HCT116 (cell line): ENCODE results near the gene BICD1. TPM values are rescaled to one million over a fixed set of nuclear protein-coding genes. Genes with fewer than 3 reads are reported as not detected.

Experiments used
- ATAC-seq: fragments of 200-7000 bp; cut with Tn5 transposase; 2 replicates; pipeline ENCODE4 v1.9.1; 2020; ENCODE audit warnings: mild to moderate bottlenecking, moderate library complexity
- BruUV-seq: library from RNA; stranded (reverse); fragments of 400-500 nt; replicated peaks from 2 replicates; lab custom pipeline; 2021; lab: Mats Ljungman, UMichigan
- CTCF ChIA-PET: fragments of 300-600 bp; sonication (Branson Sonifier 250); formaldehyde crosslinking; loops from one replicate; lab custom pipeline; 2021; ENCODE audit warnings: antibody characterized with exemption; lab: Charles Lee
- POLR2A ChIA-PET: fragments of 300-600, 350-600 bp; sonication (Branson Sonifier 250); formaldehyde crosslinking; loops from one replicate; lab custom pipeline; 2021; ENCODE audit warnings: antibody characterized with exemption; lab: Charles Lee
- RAD21 ChIA-PET, 2 experiments: fragments of 300-600 bp; sonication (Branson Sonifier 250); formaldehyde crosslinking; loops; one replicate each; lab custom pipeline; 2023; ENCODE audit warnings: low total read pairs in 2 of 2; ENCODE audit not compliant: uncharacterized antibody in 2 of 2, unreplicated experiment in 2 of 2, low non-redundant PET in 1 of 2; lab: Charles Lee
- DNase-seq: peaks from one replicate; pipeline ENCODE4 v3.0.0-alpha.2; 2010; ENCODE audit warnings: low read depth, low spot score
- H2AFZ ChIP-seq: fragments of 200-600 bp; shearing (Covaris generic), sonication (generic); 2 replicates; pipeline ENCODE4 v1.6.1; 2017; ENCODE audit warnings: low read depth, mixed run types, mixed read lengths, antibody characterized with exemption, low read length; ENCODE audit not compliant: poor library complexity, severe bottlenecking
- H3K27ac ChIP-seq: 2 replicates; pipeline ENCODE4 v1.5.1; 2012; ENCODE audit warnings: low read depth, low read length
- H3K27me3 ChIP-seq: fragments of 200-600 bp; sonication (generic); 2 replicates; pipeline ENCODE4 v1.6.1; 2016; ENCODE audit warnings: mixed run types, low read length, mixed read lengths; ENCODE audit not compliant: insufficient read depth
- H3K36me3 ChIP-seq, 2 experiments: fragments of 200-500 bp in 1 of 2; fragments of 200-600 bp in 1 of 2; sonication (Bioruptor generic) in 1 of 2; sonication (generic) in 1 of 2; 2 replicates each; pipeline versions ENCODE4 v1.5.1 to v1.6.1; 2014 to 2016; ENCODE audit warnings: low read length in 2 of 2, inconsistent platforms in 1 of 2, mixed read lengths in 1 of 2, mixed run types in 1 of 2; ENCODE audit not compliant: insufficient read depth in 2 of 2, control insufficient read depth in 1 of 2
- H3K4me1 ChIP-seq, 2 experiments: fragments of 200-600 bp in 1 of 2; sonication (generic) in 1 of 2; 2 replicates each; pipeline versions ENCODE4 v1.5.1 to v1.6.1; 2012 to 2017; ENCODE audit warnings: low read length in 2 of 2, inconsistent platforms in 1 of 2, mild to moderate bottlenecking in 1 of 2, mixed read lengths in 1 of 2, mixed run types in 1 of 2, moderate library complexity in 1 of 2; ENCODE audit not compliant: insufficient read depth in 2 of 2, control insufficient read depth in 1 of 2
- H3K4me2 ChIP-seq: fragments of 200-600 bp; sonication (generic); 2 replicates; pipeline ENCODE4 v1.6.1; 2017; ENCODE audit warnings: mixed run types, low read length, mixed read lengths
- H3K4me3 ChIP-seq, 2 experiments: fragments of 200-600 bp in 1 of 2; sonication (generic) in 1 of 2; replicated peaks in 1 of 2; 2 replicates each; pipeline ENCODE4 v1.5.1; 2011 to 2016; ENCODE audit warnings: low read length in 2 of 2, control low read depth in 1 of 2, low read depth in 1 of 2, mild to moderate bottlenecking in 1 of 2, mixed read lengths in 1 of 2, mixed run types in 1 of 2
- H3K79me2 ChIP-seq: fragments of 200-600 bp; sonication (generic); 2 replicates; pipeline ENCODE4 v1.6.1; 2017; ENCODE audit warnings: mild to moderate bottlenecking, mixed run types, low read length, moderate library complexity, mixed read lengths; ENCODE audit not compliant: insufficient read depth
- H3K9ac ChIP-seq: fragments of 200-600 bp; sonication (generic); 2 replicates; pipeline ENCODE4 v1.6.1; 2016; ENCODE audit warnings: low read length, mixed read lengths
- H3K9me2 ChIP-seq: fragments of 200-600 bp; sonication (generic), shearing (Covaris generic); 2 replicates; pipeline ENCODE4 v1.6.1; 2017; ENCODE audit warnings: mixed run types, mild to moderate bottlenecking, moderate library complexity; ENCODE audit not compliant: insufficient read depth
- H3K9me3 ChIP-seq, 2 experiments: fragments of 200-500 bp in 1 of 2; fragments of 200-600 bp in 1 of 2; sonication (Bioruptor generic) in 1 of 2; sonication (generic) in 1 of 2; 2 replicates each; pipeline ENCODE4 v1.6.1; 2014 to 2017; ENCODE audit warnings: low read length in 2 of 2, mixed read lengths in 2 of 2, inconsistent platforms in 1 of 2, low read depth in 1 of 2, mild to moderate bottlenecking in 1 of 2, mixed run types in 1 of 2, moderate library complexity in 1 of 2; ENCODE audit not compliant: control insufficient read depth in 1 of 2, insufficient read depth in 1 of 2
- H4K20me1 ChIP-seq: fragments of 200-600 bp; sonication (generic), shearing (Covaris generic); 2 replicates; pipeline ENCODE4 v1.6.1; 2017; ENCODE audit warnings: mixed run types, mild to moderate bottlenecking, moderate library complexity; ENCODE audit not compliant: insufficient read depth
- EGR1 ChIP-seq: IDR thresholded peaks from 2 replicates; pipeline ENCODE4 v1.6.1; 2012; ENCODE audit warnings: low read depth
- SRF ChIP-seq: IDR thresholded peaks from 2 replicates; pipeline ENCODE4 v1.6.1; 2012; ENCODE audit warnings: low read depth
- intact Hi-C: fragments of 100-400 bp; cut with micrococcal nuclease; formaldehyde crosslinking; loops from 2 replicates; pipeline ENCODE4 v1.10.0; 2022
- total RNA-seq: library from RNA; stranded (reverse); gene quantifications from one replicate; pipeline ENCODE4 v1.2.1, GENCODE V29; 2021; ENCODE audit not compliant: unreplicated experiment
- TF ChIP-seq, protein P1 (sequence below): IDR thresholded peaks from 2 replicates; pipeline ENCODE4 v1.6.1; 2012; ENCODE audit warnings: low read depth
- TF ChIP-seq, protein P2 (sequence below), 3 experiments: fragments of 200-600 bp in 1 of 3; sonication (generic) in 1 of 3; IDR thresholded peaks in 2 of 3; conservative IDR thresholded peaks in 1 of 3; 2 replicates each; pipeline ENCODE4 v1.5.1; 2012 to 2017; ENCODE audit warnings: low read depth in 2 of 3, low read length in 2 of 3, antibody characterized with exemption in 1 of 3, borderline replicate concordance in 1 of 3, control low read depth in 1 of 3, mild to moderate bottlenecking in 1 of 3, mixed read lengths in 1 of 3, mixed run types in 1 of 3, moderate library complexity in 1 of 3; ENCODE audit not compliant: insufficient read depth in 1 of 3

BICD1 gene
- total RNA-seq, 1 experiment from 2014 or later = 32.5 TPM

DNA sequence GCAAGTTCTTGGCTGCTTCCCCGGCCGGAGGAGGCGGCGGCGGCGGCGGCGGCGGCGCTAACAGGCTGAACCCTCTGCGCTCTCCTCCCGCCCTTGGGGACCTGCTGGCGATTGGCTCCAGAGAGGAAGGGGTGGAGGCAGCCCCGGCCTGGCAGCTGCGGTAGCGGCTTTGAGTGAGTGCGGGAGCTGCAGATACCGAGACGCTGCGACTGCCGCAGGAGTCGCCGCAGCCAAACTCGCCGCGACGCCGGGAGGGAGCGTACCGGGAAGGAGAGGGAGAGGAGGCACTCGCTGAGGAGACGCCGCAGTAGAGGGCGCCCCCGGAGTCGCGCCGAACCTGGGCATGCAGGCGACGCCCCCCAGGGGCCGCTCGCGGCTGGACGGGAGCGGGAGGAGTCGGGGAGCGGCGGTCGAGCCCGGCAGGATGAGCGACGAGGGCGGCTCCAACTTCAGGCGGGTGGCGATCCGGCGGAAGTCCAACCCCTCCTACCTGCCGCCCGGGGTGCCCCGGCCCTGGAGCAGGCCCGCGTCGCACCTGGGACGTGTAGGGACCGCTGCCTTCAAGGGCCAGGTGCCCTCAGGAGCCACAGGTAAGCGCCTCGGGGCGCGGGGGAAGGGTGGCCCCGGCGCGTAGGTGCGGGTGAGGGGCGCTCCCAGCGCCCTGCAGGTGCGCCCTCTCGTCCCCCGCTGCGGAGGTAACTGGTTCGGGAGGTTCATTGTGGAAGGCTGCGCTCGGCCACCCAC lies 292.9 kb downstream of the BICD1 start, which contains the start of gene FGD4 (continued):
- TF ChIP-seq, protein P1, sequence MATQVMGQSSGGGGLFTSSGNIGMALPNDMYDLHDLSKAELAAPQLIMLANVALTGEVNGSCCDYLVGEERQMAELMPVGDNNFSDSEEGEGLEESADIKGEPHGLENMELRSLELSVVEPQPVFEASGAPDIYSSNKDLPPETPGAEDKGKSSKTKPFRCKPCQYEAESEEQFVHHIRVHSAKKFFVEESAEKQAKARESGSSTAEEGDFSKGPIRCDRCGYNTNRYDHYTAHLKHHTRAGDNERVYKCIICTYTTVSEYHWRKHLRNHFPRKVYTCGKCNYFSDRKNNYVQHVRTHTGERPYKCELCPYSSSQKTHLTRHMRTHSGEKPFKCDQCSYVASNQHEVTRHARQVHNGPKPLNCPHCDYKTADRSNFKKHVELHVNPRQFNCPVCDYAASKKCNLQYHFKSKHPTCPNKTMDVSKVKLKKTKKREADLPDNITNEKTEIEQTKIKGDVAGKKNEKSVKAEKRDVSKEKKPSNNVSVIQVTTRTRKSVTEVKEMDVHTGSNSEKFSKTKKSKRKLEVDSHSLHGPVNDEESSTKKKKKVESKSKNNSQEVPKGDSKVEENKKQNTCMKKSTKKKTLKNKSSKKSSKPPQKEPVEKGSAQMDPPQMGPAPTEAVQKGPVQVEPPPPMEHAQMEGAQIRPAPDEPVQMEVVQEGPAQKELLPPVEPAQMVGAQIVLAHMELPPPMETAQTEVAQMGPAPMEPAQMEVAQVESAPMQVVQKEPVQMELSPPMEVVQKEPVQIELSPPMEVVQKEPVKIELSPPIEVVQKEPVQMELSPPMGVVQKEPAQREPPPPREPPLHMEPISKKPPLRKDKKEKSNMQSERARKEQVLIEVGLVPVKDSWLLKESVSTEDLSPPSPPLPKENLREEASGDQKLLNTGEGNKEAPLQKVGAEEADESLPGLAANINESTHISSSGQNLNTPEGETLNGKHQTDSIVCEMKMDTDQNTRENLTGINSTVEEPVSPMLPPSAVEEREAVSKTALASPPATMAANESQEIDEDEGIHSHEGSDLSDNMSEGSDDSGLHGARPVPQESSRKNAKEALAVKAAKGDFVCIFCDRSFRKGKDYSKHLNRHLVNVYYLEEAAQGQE = no peak
- no peak for TF ChIP-seq SRF

DNA sequence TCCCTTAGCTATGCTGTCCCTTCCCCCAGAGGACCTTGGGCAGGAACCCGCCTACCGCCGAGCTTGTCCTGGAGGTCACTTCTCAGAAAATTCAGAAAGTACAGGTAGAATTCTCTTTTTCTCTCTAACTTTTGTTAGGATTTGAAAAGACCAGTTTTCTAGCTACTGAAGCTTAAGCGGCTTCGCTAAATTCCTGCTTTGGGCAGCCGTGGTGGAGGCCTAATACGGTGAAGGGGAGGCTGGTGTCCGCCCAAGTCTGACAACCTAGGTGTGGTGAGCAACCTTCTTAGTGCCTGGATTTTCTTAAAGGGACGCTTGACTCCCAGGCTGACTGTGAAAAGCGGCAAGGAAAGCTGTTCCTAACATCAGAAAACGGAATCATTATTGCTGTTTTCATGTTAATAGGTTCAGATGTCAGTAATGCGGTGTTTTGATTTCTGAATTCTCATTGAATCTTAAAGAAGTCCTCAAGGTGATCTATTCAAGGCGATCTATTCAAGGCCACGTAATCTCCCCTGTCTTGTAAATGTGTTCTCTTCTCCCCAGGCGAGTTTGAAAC lies 293.5 kb downstream of the BICD1 start:
- peaks cover 22% of the 10 kb centered on the region for H3K79me2 ChIP-seq
- ATAC-seq (no peak; the same call in 1 of the 2 replicates), DNase-seq (peak; percentile 7)
- peaks cover 13 to 23% of the 10 kb centered on the region in 2 experiments for H3K4me1 ChIP-seq
- CTCF ChIA-PET = interaction anchor here (0.6 kb wide), 1 partner anchor 22 kb away, joined by 3 read pairs; no protein-coding TSS in a partner anchor
- TSS peak; percentile 70 for BruUV-seq
- POLR2A ChIA-PET = interaction anchor here (1.2 to 1.3 kb wide), 2 partner anchors 11 to 355 kb away, joined by 4 read pairs; no protein-coding TSS in a partner anchor
- H3K27ac ChIP-seq = peak overlapping the region; percentile 94
- peak overlapping the region; percentile 66 for H3K9ac ChIP-seq
- H2AFZ ChIP-seq = peak overlapping the region; percentile 43
- RAD21 ChIA-PET = no interaction called here
- TF ChIP-seq SRF = 0 out of 2 replicates have a peak, but pooled peaks have one; percentile 20
- TF ChIP-seq EGR1 = 0 out of 2 replicates have a peak, but pooled peaks have one; percentile 33
- TF ChIP-seq, protein P2, sequence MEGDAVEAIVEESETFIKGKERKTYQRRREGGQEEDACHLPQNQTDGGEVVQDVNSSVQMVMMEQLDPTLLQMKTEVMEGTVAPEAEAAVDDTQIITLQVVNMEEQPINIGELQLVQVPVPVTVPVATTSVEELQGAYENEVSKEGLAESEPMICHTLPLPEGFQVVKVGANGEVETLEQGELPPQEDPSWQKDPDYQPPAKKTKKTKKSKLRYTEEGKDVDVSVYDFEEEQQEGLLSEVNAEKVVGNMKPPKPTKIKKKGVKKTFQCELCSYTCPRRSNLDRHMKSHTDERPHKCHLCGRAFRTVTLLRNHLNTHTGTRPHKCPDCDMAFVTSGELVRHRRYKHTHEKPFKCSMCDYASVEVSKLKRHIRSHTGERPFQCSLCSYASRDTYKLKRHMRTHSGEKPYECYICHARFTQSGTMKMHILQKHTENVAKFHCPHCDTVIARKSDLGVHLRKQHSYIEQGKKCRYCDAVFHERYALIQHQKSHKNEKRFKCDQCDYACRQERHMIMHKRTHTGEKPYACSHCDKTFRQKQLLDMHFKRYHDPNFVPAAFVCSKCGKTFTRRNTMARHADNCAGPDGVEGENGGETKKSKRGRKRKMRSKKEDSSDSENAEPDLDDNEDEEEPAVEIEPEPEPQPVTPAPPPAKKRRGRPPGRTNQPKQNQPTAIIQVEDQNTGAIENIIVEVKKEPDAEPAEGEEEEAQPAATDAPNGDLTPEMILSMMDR (IDR thresholded peaks at IDR 0.05 in 2 of 3, conservative IDR thresholded peaks at IDR 0.05 in 1 of 3; ENCODE audit: borderline replicate concordance in 1 of 3, insufficient read depth in 1 of 3, low read depth in 2 of 3, low read length in 2 of 3) = no peak
- peak overlapping the region; percentile 86 for H3K4me2 ChIP-seq
- no peaks in the 10 kb centered on the region for H3K27me3 ChIP-seq
- intact Hi-C loops = no loop called here
- no peaks in the 10 kb centered on the region for H3K36me3 ChIP-seq
- no peaks in the 10 kb centered on the region for H4K20me1 ChIP-seq
- peak overlapping the region; percentile 66 to 83 for H3K4me3 ChIP-seq
- no peaks in the 10 kb centered on the region for H3K9me2 ChIP-seq
- no peaks in the 10 kb centered on the region for H3K9me3 ChIP-seq
